Measurements from ENCODE around the gene PPP1R14B. TPM values are rescaled to one million over a fixed set of nuclear protein-coding genes. Genes with fewer than 3 reads are reported as not detected.

PPP1R14B gene
- total and polyA plus RNA-seq, 2 of the 13 experiments (the other 11 are each of a cell fraction or from before 2014, with no cell fraction given) = 110 to 148 TPM

DNA sequence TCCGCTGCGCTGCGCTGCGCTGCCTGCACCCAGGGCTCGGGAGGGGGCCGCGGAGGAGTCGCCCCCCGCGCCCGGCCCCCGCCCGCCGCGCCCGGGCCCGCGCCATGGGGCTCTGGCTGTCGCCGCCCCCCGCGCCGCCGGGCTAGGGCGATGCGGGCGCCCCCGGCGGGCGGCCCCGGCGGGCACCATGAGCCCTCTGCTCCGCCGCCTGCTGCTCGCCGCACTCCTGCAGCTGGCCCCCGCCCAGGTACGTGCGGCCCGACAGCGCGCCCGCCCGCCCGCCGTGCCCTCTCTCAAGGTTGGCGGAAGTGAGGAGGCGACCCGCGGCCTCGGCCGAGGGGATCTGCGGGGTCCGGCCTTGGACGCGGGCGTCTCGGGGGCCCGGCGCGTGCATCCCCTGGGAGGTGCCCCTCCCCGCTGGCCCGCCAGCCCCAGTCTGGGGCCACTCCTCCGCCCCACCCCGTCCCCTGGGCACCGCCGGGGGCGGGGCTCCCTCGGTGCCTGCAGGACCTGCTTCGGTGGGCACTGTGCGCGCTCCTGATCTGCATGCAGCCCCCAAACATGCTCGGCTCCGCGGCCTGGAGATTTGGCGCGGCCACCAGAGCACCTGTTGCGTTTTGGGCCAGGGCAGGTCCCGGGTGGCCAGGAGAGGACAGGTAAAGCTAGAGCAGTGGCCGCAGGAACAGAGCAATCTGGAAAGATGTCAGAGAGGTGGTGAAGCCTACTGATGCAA is 11.9 kb downstream of the PPP1R14B start (continued):
- TF ChIP-seq, protein P1, sequence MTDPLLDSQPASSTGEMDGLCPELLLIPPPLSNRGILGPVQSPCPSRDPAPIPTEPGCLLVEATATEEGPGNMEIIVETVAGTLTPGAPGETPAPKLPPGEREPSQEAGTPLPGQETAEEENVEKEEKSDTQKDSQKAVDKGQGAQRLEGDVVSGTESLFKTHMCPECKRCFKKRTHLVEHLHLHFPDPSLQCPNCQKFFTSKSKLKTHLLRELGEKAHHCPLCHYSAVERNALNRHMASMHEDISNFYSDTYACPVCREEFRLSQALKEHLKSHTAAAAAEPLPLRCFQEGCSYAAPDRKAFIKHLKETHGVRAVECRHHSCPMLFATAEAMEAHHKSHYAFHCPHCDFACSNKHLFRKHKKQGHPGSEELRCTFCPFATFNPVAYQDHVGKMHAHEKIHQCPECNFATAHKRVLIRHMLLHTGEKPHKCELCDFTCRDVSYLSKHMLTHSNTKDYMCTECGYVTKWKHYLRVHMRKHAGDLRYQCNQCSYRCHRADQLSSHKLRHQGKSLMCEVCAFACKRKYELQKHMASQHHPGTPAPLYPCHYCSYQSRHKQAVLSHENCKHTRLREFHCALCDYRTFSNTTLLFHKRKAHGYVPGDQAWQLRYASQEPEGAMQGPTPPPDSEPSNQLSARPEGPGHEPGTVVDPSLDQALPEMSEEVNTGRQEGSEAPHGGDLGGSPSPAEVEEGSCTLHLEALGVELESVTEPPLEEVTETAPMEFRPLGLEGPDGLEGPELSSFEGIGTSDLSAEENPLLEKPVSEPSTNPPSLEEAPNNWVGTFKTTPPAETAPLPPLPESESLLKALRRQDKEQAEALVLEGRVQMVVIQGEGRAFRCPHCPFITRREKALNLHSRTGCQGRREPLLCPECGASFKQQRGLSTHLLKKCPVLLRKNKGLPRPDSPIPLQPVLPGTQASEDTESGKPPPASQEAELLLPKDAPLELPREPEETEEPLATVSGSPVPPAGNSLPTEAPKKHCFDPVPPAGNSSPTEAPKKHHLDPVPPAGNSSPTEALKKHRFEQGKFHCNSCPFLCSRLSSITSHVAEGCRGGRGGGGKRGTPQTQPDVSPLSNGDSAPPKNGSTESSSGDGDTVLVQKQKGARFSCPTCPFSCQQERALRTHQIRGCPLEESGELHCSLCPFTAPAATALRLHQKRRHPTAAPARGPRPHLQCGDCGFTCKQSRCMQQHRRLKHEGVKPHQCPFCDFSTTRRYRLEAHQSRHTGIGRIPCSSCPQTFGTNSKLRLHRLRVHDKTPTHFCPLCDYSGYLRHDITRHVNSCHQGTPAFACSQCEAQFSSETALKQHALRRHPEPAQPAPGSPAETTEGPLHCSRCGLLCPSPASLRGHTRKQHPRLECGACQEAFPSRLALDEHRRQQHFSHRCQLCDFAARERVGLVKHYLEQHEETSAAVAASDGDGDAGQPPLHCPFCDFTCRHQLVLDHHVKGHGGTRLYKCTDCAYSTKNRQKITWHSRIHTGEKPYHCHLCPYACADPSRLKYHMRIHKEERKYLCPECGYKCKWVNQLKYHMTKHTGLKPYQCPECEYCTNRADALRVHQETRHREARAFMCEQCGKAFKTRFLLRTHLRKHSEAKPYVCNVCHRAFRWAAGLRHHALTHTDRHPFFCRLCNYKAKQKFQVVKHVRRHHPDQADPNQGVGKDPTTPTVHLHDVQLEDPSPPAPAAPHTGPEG (CRISPR knock-in tag; IDR thresholded peaks at IDR 0.05) = peak; percentile 62; the same call in 1 of the 2 replicates
- TF ChIP-seq CHD4 (IDR thresholded peaks at IDR 0.05; ENCODE audit: borderline replicate concordance, low read length) (no peak), SYNCRIP (IDR thresholded peaks at IDR 0.05; ENCODE audit: insufficient read depth, low read depth, low read length) (no peak), LBX2 (CRISPR knock-in tag; IDR thresholded peaks at IDR 0.05; ENCODE audit: borderline replicate concordance) (no peak), SPEN (CRISPR knock-in tag; IDR thresholded peaks at IDR 0.05; ENCODE audit: low read depth) (peak; percentile 69; the same call in 1 of the 2 replicates), GPN1 (CRISPR knock-in tag; IDR thresholded peaks at IDR 0.05; ENCODE audit: borderline replicate concordance) (no peak), ZNF24 (IDR thresholded peaks at IDR 0.05) (no peak), ZNF335 (CRISPR knock-in tag; IDR thresholded peaks at IDR 0.05) (no peak), NFE2 (CRISPR knock-in tag; IDR thresholded peaks at IDR 0.05) (no peak), RFXAP (CRISPR knock-in tag; IDR thresholded peaks at IDR 0.05; ENCODE audit: borderline replicate concordance) (no peak), ZC3H4 (CRISPR knock-in tag; IDR thresholded peaks at IDR 0.05; ENCODE audit: borderline replicate concordance) (no peak), CEBPB (IDR thresholded peaks at IDR 0.05; ENCODE audit: borderline replicate concordance, low read depth, low read length) (no peak), HOXD1 (CRISPR knock-in tag; IDR thresholded peaks at IDR 0.05) (peak; percentile 77; the same call in 1 of the 2 replicates), JUND (CRISPR knock-in tag; IDR thresholded peaks at IDR 0.05) (no peak), ARNTL (CRISPR knock-in tag; IDR thresholded peaks at IDR 0.05) (peak; percentile 54; the same call in 1 of the 2 replicates), NCOA5 (CRISPR knock-in tag; IDR thresholded peaks at IDR 0.05) (no peak), ZNF337 (CRISPR knock-in tag; IDR thresholded peaks at IDR 0.05; ENCODE audit: borderline replicate concordance, low read depth) (no peak), ZNF709 (CRISPR knock-in tag; IDR thresholded peaks at IDR 0.05) (peak; percentile 64; the same call in 1 of the 2 replicates), NAIF1 (CRISPR knock-in tag; IDR thresholded peaks at IDR 0.05; ENCODE audit: borderline replicate concordance) (no peak), ZNF549 (CRISPR knock-in tag; IDR thresholded peaks at IDR 0.05) (no peak), SMAD3 (CRISPR knock-in tag; IDR thresholded peaks at IDR 0.05) (no peak), TBP (CRISPR knock-in tag; IDR thresholded peaks at IDR 0.05) (no peak), SMAD9 (CRISPR knock-in tag; IDR thresholded peaks at IDR 0.05) (no peak), GLI4 (CRISPR knock-in tag; IDR thresholded peaks at IDR 0.05; ENCODE audit: borderline replicate concordance) (no peak), ZNF292 (CRISPR knock-in tag; IDR thresholded peaks at IDR 0.05; ENCODE audit: borderline replicate concordance, low read depth) (no peak), ZBTB7B (CRISPR knock-in tag; IDR thresholded peaks at IDR 0.05) (peak; percentile 40)

All from HepG2 (cell line).